Measurements from ENCODE around the gene TOP3B. TPM values are rescaled to one million over a fixed set of nuclear protein-coding genes. Genes with fewer than 3 reads are reported as not detected.

The TOP3B gene
- total and polyA plus RNA-seq, 9 of the 15 experiments (the other 6 are each of a cell fraction or from before 2014, with no cell fraction given): 3.0 to 188 (median 112) TPM

GRCh38 chr22:21909871-21910270 is 72.7 kb downstream of the TOP3B start (continued):
- TF ChIP-seq ZNF318 (IDR thresholded peaks at IDR 0.05; ENCODE audit: borderline replicate concordance in 1 of 2, low read depth in 1 of 2): no peak
- 0 out of 2 replicates have a peak, but pooled peaks have one; percentile 15 for TF ChIP-seq ZBTB7A (IDR thresholded peaks at IDR 0.05; ENCODE audit: borderline replicate concordance, control insufficient read depth, low read depth, low read length)
- no peak for TF ChIP-seq ID3 (CRISPR knock-in tag; IDR thresholded peaks at IDR 0.05)
- TF ChIP-seq ID3 (tag; IDR thresholded peaks at IDR 0.05): 0 out of 2 replicates have a peak, but pooled peaks have one; percentile 15
- TF ChIP-seq NR2C2 (CRISPR knock-in tag; IDR thresholded peaks at IDR 0.05): 0 out of 2 replicates have a peak, but pooled peaks have one; percentile 26
- TF ChIP-seq NR2C2 (tag; IDR thresholded peaks at IDR 0.05): no peak
- no peak for TF ChIP-seq TAF1 (IDR thresholded peaks at IDR 0.05; ENCODE audit: control insufficient read depth, extremely low read depth, insufficient read depth, low read length, severe bottlenecking)
- TF ChIP-seq THAP12 (CRISPR knock-in tag; IDR thresholded peaks at IDR 0.05): 0 out of 2 replicates have a peak, but pooled peaks have one; percentile 47
- 0 out of 2 replicates have a peak, but pooled peaks have one; percentile 52 for TF ChIP-seq HNRNPUL1 (IDR thresholded peaks at IDR 0.05; ENCODE audit: low read length)
- no peak for TF ChIP-seq ZNF184 (CRISPR knock-in tag; IDR thresholded peaks at IDR 0.05)
- TF ChIP-seq EHMT2 (IDR thresholded peaks at IDR 0.05): no peak
- no peak for TF ChIP-seq ZNF23 (CRISPR knock-in tag; IDR thresholded peaks at IDR 0.05)
- TF ChIP-seq E2F1 (CRISPR knock-in tag; IDR thresholded peaks at IDR 0.05): 0 out of 2 replicates have a peak, but pooled peaks have one; percentile 12
